GM12878 (cell line): ENCODE results near the gene TBC1D22B. TPM values are rescaled to one million over a fixed set of nuclear protein-coding genes. Genes with fewer than 3 reads are reported as not detected.

Source experiments
- ATAC-seq: fragments of 200-7000 bp; cut with Tn5 transposase; 3 replicates; pipeline ENCODE4 v1.9.1; 2020; ENCODE audit warnings: mild to moderate bottlenecking, moderate library complexity
- BruUV-seq: library from RNA; stranded (reverse); fragments of 400-500 nt; replicated peaks from 2 replicates; lab custom pipeline; 2021; lab: Mats Ljungman, UMichigan
- CTCF ChIA-PET: fragments of 300-600 bp; sonication (Branson Sonifier 250); formaldehyde crosslinking; extraction: SDS; loops from one replicate; lab custom pipeline; 2021; ENCODE audit warnings: inconsistent platforms; lab: Yijun Ruan, JAX
- POLR2A ChIA-PET: fragments of 350-600 bp; formaldehyde crosslinking; extraction: SDS; loops from one replicate; lab custom pipeline; 2021; ENCODE audit warnings: inconsistent platforms; lab: Charles Lee
- RAD21 ChIA-PET: fragments of 300-600 bp; sonication (Branson Sonifier 250); formaldehyde crosslinking; loops from one replicate; lab custom pipeline; 2023; ENCODE audit warnings: antibody characterized with exemption; ENCODE audit not compliant: unreplicated experiment; lab: Charles Lee
- SMC1A ChIA-PET: fragments of 300-600 bp; sonication (Branson Sonifier 250); formaldehyde crosslinking; loops from one replicate; lab custom pipeline; 2023; ENCODE audit not compliant: unreplicated experiment, uncharacterized antibody; lab: Charles Lee
- DNase-seq: peaks from one replicate; pipeline ENCODE4 v3.0.0-alpha.2; 2011; ENCODE audit warnings: low read depth, low spot score
- FAIRE-seq: peaks from 3 replicates; lab custom pipeline; 2011; peaks lifted over from hg19 to GRCh38; lab: Jason Lieb, UNC
- H2AFZ ChIP-seq: 2 replicates; pipeline ENCODE4 v1.6.0; 2011; ENCODE audit warnings: low read depth, low read length, control low read depth; ENCODE audit not compliant: control insufficient read depth
- H3K27ac ChIP-seq: 2 replicates; pipeline ENCODE4 v1.5.1; 2011; ENCODE audit warnings: control low read depth; ENCODE audit not compliant: control insufficient read depth, insufficient read depth
- H3K27me3 ChIP-seq, 2 experiments: replicated peaks in 1 of 2; 2 replicates each; pipeline versions ENCODE4 v1.6.0 to v1.6.1; 2011; ENCODE audit warnings: low read length in 1 of 2; ENCODE audit not compliant: control insufficient read depth in 2 of 2, insufficient read depth in 2 of 2
- H3K36me3 ChIP-seq, 2 experiments: 2 replicates each; pipeline ENCODE4 v1.5.1; 2011; ENCODE audit warnings: low read length in 1 of 2; ENCODE audit not compliant: control insufficient read depth in 2 of 2, insufficient read depth in 2 of 2
- H3K4me1 ChIP-seq: 2 replicates; pipeline ENCODE4 v1.6.1; 2011; ENCODE audit warnings: mild to moderate bottlenecking, low read length, moderate library complexity, mixed read lengths; ENCODE audit not compliant: control insufficient read depth, insufficient read depth
- H3K4me2 ChIP-seq: 2 replicates; pipeline ENCODE4 v1.6.0; 2011; ENCODE audit warnings: control low read depth; ENCODE audit not compliant: control insufficient read depth, insufficient read depth
- H3K4me3 ChIP-seq: fragments of 200-600 bp; sonication (generic); 2 replicates; pipeline ENCODE4 v1.5.1; 2016
- H3K79me2 ChIP-seq: 2 replicates; pipeline ENCODE4 v1.6.0; 2011; ENCODE audit warnings: low read length; ENCODE audit not compliant: control insufficient read depth, insufficient read depth
- H3K9ac ChIP-seq: 2 replicates; pipeline ENCODE4 v1.8.0; 2011; ENCODE audit warnings: low read length, control low read depth, mixed read lengths; ENCODE audit not compliant: control insufficient read depth, insufficient read depth
- H3K9me3 ChIP-seq: replicated peaks from 3 replicates; pipeline ENCODE4 v1.5.1; 2011; ENCODE audit warnings: mild to moderate bottlenecking, low read length; ENCODE audit not compliant: control insufficient read depth, insufficient read depth
- H4K20me1 ChIP-seq: 2 replicates; pipeline ENCODE4 v1.6.0; 2011; ENCODE audit not compliant: control insufficient read depth, insufficient read depth
- BMI1 ChIP-seq: fragments of 450-650 bp; IDR thresholded peaks from 2 replicates; pipeline ENCODE4 v1.6.1; 2016; ENCODE audit warnings: mild to moderate bottlenecking, moderate library complexity, borderline replicate concordance
- NBN ChIP-seq: fragments of 450-650 bp; IDR thresholded peaks from 2 replicates; pipeline ENCODE4 v1.6.1; 2016
- RELA ChIP-seq: fragments of 450-650 bp; IDR thresholded peaks from 2 replicates; pipeline ENCODE4 v1.8.0; 2014; ENCODE audit warnings: borderline replicate concordance; ENCODE audit not compliant: partially characterized antibody
- SMC3 ChIP-seq: IDR thresholded peaks from 2 replicates; pipeline ENCODE4 v1.6.1; 2011; ENCODE audit warnings: low read length, improper control_type of control experiment, borderline replicate concordance
- SPI1 ChIP-seq: IDR thresholded peaks from 2 replicates; pipeline ENCODE4 v1.6.1; 2011; ENCODE audit warnings: low read depth, mild to moderate bottlenecking, low read length, moderate library complexity, borderline replicate concordance; ENCODE audit not compliant: insufficient read depth
- WGBS: methylation state at CpG from one replicate; pipeline ENCODE4 v1.1.6; 2016; ENCODE audit warnings: low lambda C conversion rate; ENCODE audit not compliant: insufficient replicate concordance, insufficient coverage; ENCODE audit errors: missing lambda C conversion rate; 5-methylcytosine and 5-hydroxymethylcytosine counted together
- in situ Hi-C: fragments of 300-500 bp; cut with MboI; formaldehyde crosslinking; loops from 9 replicates; pipeline ENCODE4 v1.14.3; 2018; ENCODE audit warnings: mixed read lengths
- intact Hi-C: fragments of 100-400 bp; cut with micrococcal nuclease; formaldehyde crosslinking; loops from one replicate; pipeline ENCODE4 v1.14.2; 2022; ENCODE audit not compliant: unreplicated experiment
- polyA plus RNA-seq, 11 experiments: library from polyadenylated mRNA; depleted of rRNA in 4 of 11; unstranded in 6 of 11; stranded (reverse) in 5 of 11; fragments of >200 nt; fragmentation: Nextera tagmentation in 4 of 11; fragmentation: Illumina TruSeq in 1 of 11; extraction: Ambion mirVana in 4 of 11; extraction: Trizol in 1 of 11; gene quantifications; 1 replicate in 1 of 11; 2 replicates in 10 of 11; pipeline versions ENCODE4 v1.2.1 to v1.2.3, GENCODE V29; 2011 to 2016; ENCODE audit warnings: inconsistent platforms in 2 of 11, missing spikeins in 2 of 11, low read depth in 1 of 11
- total RNA-seq, 4 experiments: library from RNA; depleted of rRNA in 3 of 4; stranded (reverse); fragments of >200 nt in 3 of 4; fragmentation: Illumina TruSeq in 1 of 4; extraction: Trizol in 1 of 4; gene quantifications; 2 replicates each; pipeline versions ENCODE4 v1.2.1 to v1.2.3, GENCODE V29; 2013 to 2021
- TF ChIP-seq, protein P1 (sequence below): fragments of 450-650 bp; formaldehyde crosslinking; IDR thresholded peaks from 2 replicates; pipeline ENCODE4 v1.5.0; 2022; ENCODE audit warnings: mild to moderate bottlenecking, missing genetic modification characterization

The TBC1D22B gene
- total and polyA plus RNA-seq, 10 of the 15 experiments (the other 5 are each of a cell fraction or from before 2014, with no cell fraction given) = 3.4 to 18.7 (median 14.1) TPM

DNA sequence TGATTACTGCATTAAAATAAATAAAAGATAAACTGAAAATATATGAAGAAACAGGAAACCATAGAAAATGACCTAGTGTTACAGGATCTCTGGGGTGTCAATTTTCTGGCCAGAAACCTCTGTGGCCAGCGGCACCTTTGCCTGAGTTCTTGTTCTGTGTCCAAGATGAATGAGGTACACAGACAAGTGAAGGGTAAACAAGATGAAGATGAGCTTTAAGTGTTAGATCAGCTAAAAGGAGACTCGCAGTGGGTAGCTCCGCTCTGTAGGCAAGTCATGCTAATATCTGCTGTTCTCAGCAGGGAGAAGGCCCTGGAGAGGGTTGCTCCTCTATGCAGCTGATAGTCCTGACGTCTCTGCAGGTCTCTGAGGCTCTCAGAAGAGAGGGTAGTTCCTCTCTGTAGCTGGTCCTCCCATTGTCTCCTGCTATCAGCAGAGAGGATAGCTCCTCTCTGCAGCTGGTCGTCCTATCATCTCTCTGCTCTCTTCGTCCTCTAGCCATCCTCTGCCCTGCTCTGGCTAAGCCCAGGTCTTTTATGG, 35.9 kb upstream of the TBC1D22B start:
- ChIA-PET SMC1A (interaction anchor here (0.8 to 1.8 kb wide), 4 partner anchors 11 to 121 kb away, joined by 3 to 5 read pairs (median 4); no protein-coding TSS in a partner anchor), POLR2A (interaction anchor here (0.8 kb wide), 1 partner anchor 176 kb away, joined by 3 read pairs; no protein-coding TSS in a partner anchor), RAD21 (interaction anchor here (1.1 to 1.2 kb wide), 2 partner anchors 17 to 18 kb away, joined by 3 to 4 read pairs; no protein-coding TSS in a partner anchor)
- in situ Hi-C loops = no loop called here
- DNase-seq (no peak), FAIRE-seq (no peak)
- Histone ChIP-seq H3K27me3 (no peaks in the 10 kb centered on the region), H4K20me1 (no peaks in the 10 kb centered on the region), H3K4me3 (peak overlapping the region; percentile 71; the same call in 1 of the 2 replicates)
- TF ChIP-seq BMI1 (no peak), SMC3 (no peak), NBN (no peak), RELA (no peak), SPI1 (peak; percentile 26; the same call in 1 of the 2 replicates)
- TF ChIP-seq, protein P1, sequence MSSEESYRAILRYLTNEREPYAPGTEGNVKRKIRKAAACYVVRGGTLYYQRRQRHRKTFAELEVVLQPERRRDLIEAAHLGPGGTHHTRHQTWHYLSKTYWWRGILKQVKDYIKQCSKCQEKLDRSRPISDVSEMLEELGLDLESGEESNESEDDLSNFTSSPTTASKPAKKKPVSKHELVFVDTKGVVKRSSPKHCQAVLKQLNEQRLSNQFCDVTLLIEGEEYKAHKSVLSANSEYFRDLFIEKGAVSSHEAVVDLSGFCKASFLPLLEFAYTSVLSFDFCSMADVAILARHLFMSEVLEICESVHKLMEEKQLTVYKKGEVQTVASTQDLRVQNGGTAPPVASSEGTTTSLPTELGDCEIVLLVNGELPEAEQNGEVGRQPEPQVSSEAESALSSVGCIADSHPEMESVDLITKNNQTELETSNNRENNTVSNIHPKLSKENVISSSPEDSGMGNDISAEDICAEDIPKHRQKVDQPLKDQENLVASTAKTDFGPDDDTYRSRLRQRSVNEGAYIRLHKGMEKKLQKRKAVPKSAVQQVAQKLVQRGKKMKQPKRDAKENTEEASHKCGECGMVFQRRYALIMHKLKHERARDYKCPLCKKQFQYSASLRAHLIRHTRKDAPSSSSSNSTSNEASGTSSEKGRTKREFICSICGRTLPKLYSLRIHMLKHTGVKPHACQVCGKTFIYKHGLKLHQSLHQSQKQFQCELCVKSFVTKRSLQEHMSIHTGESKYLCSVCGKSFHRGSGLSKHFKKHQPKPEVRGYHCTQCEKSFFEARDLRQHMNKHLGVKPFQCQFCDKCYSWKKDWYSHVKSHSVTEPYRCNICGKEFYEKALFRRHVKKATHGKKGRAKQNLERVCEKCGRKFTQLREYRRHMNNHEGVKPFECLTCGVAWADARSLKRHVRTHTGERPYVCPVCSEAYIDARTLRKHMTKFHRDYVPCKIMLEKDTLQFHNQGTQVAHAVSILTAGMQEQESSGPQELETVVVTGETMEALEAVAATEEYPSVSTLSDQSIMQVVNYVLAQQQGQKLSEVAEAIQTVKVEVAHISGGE = no peak
- TF ChIP-seq, all 136 proteins: peak for 1
- peak overlapping the region; percentile 90 for H2AFZ ChIP-seq
- peaks cover 11% of the 10 kb centered on the region for H3K4me1 ChIP-seq
- H3K9me3 ChIP-seq = no peaks in the 10 kb centered on the region
- H3K79me2 ChIP-seq = no peaks in the 10 kb centered on the region
- H3K27ac ChIP-seq = no peak overlapping the region
- intact Hi-C loops = no loop called here
- CTCF ChIA-PET = interaction anchor here (0.5 to 7.3 kb wide), 8 partner anchors 9 to 204 kb away, joined by 3 to 36 read pairs (median 4); no protein-coding TSS in a partner anchor
- no peak; the same call in 2 of the 3 replicates for ATAC-seq
- 75% methylated on average over 6 of the region's 6 CpGs for WGBS
- BruUV-seq = no TSS peak
- H3K4me2 ChIP-seq = peak overlapping the region; percentile 70
- H3K36me3 ChIP-seq = no peaks in the 10 kb centered on the region
- no peak overlapping the region for H3K9ac ChIP-seq
